GM19455 (cell line): ENCODE measurements around the gene PPP1R3C.

ENCODE experiments used
- ATAC-seq: cut with Tn5 transposase; IDR thresholded peaks from one replicate; pipeline ENCODE4 v1.9.1; 2021; ENCODE audit not compliant: unreplicated experiment

The PPP1R3C gene

GRCh38 chr10:91632671-91633550 is at the start of gene PPP1R3C:
TSS of gene PPP1R3C (minus strand) at chr10:91633071. CDS start at chr10:91632969, 102 bp downstream.
- peak; percentile 55 for ATAC-seq

DNA sequence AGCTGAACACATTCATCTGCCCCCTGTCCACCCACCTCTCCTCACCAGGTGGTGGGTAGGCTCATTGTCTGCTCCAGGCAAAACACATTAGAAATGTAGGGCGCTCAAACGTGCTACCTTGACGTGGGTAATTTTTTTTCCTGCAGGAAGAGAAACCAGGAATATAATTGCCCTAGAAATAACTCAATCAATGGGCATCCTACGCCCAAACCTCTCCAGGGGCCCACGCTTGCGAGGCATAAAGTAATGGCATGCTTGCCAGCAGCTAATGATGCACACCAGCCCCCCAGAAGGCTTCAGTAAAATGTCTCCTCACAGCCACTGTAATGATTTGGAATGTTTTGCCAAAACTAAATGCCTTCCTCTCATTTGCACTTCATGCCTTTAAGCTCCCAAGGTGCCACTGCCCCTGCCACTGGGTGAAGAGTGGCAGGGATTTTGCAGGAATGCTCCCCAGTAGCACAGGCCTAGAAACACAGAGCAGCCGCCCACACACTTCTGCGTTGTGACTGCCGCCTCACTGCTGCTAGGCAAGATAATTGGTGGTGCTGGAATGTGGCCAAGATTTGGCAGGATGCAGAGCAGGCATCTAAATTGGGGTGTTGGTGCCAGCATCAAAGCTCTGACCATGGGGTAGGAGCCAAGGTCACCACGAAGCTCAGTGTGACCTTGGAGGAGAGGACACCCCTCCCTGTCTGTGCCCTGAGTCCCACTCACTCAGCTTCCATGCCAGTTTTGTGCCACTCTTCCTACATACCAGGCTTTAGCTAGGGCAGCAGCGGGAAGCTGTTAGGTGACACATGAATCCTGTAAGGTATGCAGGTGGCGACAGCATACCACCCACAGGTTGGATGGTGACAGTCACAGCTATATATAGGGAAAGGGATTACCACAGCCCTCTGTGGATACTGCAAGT is 48.7 kb upstream of the PPP1R3C start:
- ATAC-seq: no peak

DNA sequence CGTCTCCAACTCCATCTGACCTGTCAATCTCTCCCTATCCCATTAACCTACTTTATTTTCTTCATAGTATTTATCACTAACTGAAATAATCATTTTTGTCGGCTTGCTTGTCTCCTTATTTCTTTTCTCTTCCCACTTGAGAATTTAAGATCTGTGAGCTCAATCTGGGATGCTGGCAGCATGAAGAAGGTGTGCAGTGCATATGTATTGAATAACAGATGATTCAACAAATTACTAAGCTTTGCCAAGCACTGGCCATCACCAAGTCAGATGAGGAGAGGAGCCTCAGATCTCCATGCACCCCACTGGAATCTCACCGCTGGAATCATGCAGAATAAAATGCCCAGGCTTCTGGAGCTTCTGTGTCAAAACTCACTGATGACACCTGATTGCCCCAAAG is 47.6 kb upstream of the PPP1R3C start:
- ATAC-seq: no peak

DNA sequence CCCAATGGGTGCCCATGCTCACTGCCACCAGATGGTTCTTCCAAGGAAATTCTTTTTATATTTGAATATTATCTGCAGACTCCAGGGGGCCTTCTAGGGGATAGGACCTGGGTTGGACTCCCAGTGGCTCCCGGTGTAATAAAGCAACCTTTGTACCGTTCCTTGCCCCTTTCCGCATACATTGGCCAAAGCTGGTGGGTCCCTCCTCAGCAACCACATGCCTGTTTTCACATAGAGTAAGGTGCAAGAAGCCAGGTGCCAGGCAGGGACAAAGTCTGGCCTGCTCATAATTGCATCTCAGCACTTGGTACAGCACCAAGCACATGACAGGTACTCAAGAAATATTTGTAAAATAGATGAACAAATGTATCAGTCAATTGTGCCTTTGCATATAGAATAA is 46.4 kb upstream of the PPP1R3C start:
- ATAC-seq: no peak

GRCh38 chr10:91677911-91678310 is 45.0 kb upstream of the PPP1R3C start:
- ATAC-seq: no peak

GRCh38 chr10:91672021-91672608 is 39.2 kb upstream of the PPP1R3C start:
- no peak for ATAC-seq

- ATAC-seq: no peak
Measured at GRCh38 chr10:91668913-91669312, 36.0 kb upstream of the PPP1R3C start.

- ATAC-seq: no peak
Measured at GRCh38 chr10:91665842-91666241, 33.0 kb upstream of the PPP1R3C start.

DNA sequence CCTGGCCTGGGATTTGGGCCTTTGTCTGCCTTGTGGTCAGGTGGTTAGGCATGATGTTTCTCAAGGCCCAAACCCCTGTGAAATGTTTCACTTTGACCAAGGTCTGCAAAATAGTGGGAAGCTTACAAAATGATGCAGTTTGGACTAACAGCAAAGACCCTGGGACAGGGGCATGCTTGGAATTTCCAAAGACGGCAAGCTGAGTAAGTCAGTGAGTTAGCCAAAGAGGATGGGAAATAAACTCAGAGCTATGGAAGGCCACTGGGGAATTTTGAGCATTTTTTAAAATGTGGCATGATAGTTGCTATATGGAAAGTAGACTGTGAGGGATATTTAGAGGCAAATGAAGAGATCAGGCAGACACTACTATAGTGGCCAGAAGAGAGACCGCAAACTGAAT is 31.6 kb upstream of the PPP1R3C start:
- no peak for ATAC-seq

- no peak for ATAC-seq
Measured at GRCh38 chr10:91662993-91663392, 30.1 kb upstream of the PPP1R3C start.

DNA sequence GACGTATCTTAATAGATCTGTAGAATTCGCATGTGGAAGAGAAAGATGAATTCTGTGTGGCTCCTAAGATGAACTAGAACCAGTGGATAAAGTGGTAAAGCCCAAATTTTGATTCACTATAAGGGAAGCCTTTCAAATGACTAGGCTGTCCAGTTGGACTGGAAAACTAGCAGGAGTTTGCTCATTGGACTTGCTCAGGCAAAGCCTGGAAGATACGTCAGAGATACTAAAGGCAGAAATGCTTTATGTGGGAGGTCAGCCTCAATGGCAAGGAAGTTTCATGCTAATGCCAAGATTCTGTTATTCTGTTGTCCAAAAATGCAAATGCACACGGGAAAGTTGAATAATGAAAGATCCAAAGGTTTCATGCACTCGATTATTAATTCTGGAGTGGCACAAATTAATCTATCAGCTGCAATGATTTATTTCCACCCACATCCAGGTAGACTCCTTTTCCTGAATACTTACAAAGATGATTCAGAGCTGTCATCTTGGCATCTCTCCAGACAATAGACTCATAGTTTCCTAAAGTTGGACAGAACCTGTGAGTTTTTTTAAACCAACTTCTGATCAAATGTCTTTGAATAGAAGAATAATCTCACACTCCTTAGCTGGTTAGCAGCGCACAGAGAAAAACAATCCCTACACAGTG is 20.5 kb upstream of the PPP1R3C start:
- ATAC-seq: no peak

- ATAC-seq: no peak
Measured at GRCh38 chr10:91652364-91652763, 19.5 kb upstream of the PPP1R3C start.

GRCh38 chr10:91643700-91644099 is 10.8 kb upstream of the PPP1R3C start:
- ATAC-seq: no peak

- ATAC-seq: no peak
Measured at GRCh38 chr10:91642831-91643692, 10.2 kb upstream of the PPP1R3C start.

GRCh38 chr10:91636892-91637291 is 4.0 kb upstream of the PPP1R3C start:
- ATAC-seq: no peak

DNA sequence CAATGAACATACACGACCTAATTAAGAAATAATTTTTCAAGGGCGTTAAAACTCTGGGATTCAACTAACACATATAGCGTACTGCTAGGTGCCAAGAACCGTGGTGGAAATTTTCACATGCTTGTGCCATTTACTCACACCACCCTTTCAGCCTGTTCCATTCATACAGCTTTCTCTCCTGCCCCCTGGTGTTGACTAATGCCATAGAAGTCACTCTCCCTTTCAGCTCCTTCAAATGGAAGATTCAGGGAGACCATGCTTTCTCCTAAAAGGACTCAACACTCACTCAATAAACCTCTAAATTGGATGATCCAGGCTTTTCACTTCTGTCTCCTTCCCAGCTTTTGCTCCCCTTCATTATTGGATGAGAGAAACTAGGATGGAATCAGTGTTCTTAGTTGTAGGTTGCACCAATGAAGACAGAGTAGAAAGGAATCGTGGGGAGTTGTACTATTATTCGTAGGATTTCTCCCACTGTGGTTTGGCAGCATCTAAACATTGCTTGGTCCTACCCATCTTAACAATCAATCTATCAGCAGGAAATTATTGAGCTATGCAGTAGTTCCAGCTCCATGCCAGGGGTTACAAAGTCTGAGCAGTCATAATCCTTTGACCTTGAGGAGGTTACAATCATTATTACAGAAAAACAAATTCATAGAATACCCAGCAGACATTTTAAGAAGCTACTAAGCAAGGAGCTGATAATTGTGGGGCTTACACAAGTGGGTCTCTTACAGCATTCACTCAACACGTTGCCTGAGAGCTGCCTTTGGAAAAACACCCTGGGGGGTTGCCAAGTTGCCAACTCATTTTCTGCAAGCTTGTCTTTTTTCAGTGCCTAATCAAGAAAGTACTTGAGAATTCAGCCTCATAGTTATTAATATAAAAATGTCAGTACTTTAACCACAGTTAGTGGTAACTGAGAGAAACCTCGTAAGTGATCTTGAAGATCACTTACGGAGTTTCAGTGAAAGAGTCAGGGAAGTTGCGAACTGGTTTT is 2.8 kb upstream of the PPP1R3C start:
- no peak for ATAC-seq

DNA sequence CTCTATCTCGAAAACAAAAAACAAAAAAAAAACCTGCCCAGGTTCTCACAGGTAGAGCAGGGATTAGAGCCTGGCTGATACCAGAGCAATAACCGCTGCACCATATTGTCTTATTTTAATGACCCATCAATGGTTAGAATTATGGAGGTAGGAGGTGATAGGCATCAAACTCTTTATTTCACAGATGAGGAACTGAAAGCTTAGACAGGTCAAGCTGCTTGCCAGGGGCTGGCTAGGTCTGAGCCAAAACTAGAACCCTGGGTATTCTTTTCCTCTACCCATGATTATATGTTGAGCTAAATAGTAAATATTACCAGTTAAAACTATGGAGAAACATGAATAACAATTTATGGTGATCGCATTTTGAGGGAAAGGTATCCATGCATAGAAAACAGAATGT is 2.0 kb upstream of the PPP1R3C start:
- ATAC-seq: no peak

DNA sequence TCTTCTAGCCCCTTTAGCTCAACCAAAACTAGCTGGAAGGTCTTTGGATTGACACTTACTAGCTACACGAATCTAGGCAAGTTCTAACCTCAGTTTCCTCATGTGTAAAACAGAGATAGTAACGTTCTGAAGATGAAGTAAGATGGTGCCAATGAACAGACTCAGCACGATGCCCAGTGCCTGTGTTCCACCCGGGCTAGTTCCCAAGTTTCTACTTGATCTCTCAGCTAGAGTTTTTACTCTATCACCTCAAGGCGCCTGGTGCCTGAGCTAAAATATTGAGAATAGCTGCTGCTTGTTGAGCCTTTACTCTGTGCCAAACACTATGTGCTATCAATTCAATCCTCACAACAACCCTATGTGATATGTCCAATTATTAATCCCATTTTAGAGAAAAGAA is 1.4 kb upstream of the PPP1R3C start:
- ATAC-seq: no peak

DNA sequence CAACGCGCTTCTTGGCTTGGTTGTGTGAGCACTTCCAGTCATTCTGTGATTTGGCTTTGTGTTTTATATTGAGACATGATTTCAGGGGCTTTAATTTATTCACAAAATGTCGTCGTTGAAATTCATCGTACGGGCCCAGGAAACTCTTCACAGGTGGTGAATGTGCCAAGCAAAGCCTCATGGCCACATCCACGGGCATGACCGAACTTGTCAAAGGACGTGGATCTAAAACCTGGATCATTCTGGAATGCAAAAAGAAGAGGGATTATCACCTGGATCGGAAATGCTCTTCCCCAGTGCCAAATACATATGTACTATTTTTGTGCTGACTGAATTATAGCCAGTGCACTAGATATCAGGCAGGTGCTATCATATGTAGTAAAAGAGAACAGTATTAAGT is 2.2 kb downstream of the PPP1R3C start:
- no peak for ATAC-seq
